Left lobe of liver (tissue), 2 donors: ENCODE data around the gene FOXK1. TPM values are rescaled to one million over a fixed set of nuclear protein-coding genes. Genes with fewer than 3 reads are reported as not detected.

ENCODE experiments used
- ATAC-seq: fragments of 200-7000 bp; cut with Tn5 transposase; one replicate; pipeline ENCODE4 v1.9.1; 2020; ENCODE audit warnings: mild to moderate bottlenecking, moderate library complexity
- DNase-seq: peaks from one replicate; pipeline ENCODE4 v3.0.0-alpha.2; 2020; ENCODE audit warnings: low spot score
- total RNA-seq: library from RNA; stranded (reverse); gene quantifications from one replicate; pipeline ENCODE4 v1.2.1, GENCODE V29; 2021
- donor health status: DM: no; HTN: no; CAD: no; lungs with moderate emphysema.
- donor health status: DM: no; HTN: yes; CAD: no.

FOXK1 gene
- total RNA-seq, 1 donor from 2014 or later: 8.4 TPM

DNA sequence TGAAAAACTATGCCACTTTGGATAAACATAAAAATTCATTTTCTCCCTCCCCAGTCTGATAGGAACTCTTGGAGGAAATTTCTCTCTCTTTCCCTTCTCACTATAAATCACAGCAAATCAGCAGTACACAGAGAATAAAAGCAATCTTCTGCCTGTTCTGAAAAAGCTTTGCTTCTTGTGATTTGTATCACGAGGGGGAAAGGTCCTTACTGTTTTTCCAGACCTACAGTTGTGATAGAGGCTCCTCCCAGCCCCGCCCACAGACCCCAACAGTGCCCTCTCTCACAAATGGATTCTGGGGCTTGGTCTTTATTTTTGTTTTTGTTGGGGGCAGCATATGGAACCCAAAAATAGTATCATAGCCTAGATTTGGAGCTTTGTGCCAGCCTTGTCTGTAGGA lies 12.2 kb downstream of the FOXK1 start:
- no peak for DNase-seq
- ATAC-seq: no peak

- DNase-seq (no peak), ATAC-seq (no peak)
These were observed 16.7 kb downstream of the FOXK1 start for GRCh38 chr7:4698707-4699275.

GRCh38 chr7:4699841-4700240 lies 17.7 kb downstream of the FOXK1 start:
- DNase-seq (no peak), ATAC-seq (no peak)

DNA sequence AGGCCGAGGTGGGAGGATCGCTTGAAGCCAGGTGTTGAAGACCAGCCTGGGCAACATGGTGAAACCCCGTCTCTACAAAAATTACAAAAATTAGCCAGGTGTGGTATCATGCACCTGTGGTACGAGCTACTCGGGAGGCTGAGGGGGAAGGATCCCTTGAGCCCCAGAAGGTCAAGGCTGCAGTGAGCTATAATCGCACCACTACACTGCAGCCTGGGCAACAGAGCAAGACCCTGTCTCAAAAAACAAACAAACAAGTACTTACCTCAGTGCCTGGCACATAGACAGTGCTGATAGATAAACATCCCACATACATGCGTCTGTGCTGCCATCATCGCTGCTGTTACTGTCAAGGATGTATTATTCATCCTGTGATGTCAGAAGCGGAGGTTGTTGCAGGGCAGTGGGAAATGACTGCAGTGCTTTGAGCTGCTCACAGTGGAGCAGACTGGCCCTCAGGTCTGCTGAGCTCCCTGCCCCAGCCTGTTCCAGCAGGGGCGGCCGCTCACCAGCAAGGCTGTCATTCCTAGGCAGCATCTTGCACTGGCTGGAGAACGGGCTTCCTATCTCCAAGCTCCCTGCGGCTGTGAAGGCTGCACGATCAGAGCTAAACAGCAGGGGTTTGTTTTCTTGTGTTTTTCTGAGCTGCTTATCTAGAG lies 18.6 kb downstream of the FOXK1 start:
- ATAC-seq (peak; percentile 11), DNase-seq (no peak)

DNA sequence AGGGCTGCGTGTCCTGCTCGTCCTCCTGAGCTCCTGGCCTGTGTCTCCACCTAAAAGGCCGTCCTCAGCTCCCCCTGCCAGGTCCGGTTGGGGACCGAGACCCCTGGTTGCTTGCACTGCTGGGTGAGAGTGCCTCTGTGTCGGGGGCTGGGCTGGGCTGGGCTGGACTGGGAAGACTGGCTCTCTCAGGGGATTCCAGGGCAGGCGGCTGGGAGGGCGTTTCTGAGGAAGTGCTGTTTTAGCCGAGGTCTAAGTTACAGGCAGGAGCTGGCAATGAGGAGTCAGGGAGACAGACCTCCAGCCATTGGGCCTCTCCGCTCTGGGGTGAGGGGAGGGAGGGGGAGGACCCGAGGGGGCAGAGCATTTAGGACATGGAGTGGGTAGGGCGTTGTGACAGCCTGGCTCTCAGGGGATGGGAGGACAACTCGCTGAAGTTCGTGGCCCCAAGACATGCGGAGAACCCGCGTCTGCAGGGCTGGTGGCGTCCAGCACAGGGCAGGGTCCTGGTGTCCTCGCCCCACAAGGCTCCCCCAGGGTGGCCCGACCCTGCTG lies 20.9 kb downstream of the FOXK1 start:
- ATAC-seq: no peak
- no peak for DNase-seq

DNA sequence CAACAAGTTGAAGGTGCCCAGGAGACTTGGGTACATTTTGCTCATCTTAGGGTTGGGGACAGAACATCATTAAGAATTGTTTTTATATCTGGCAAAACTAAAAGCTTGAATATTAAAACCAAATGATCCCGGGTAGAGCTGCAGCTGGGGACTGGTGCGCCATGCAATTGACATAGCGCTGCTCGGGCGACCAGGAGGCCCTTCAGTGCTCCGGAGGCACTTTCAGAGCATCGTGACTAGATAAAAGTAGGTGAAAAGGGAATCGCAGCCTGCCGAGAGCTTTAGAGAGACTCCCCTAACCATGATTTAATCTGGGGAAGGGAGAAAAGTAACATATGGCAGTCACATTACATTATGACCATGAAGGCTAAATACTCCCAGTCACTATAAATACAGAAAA lies 21.4 kb downstream of the FOXK1 start:
- no peak for ATAC-seq
- DNase-seq: no peak

DNA sequence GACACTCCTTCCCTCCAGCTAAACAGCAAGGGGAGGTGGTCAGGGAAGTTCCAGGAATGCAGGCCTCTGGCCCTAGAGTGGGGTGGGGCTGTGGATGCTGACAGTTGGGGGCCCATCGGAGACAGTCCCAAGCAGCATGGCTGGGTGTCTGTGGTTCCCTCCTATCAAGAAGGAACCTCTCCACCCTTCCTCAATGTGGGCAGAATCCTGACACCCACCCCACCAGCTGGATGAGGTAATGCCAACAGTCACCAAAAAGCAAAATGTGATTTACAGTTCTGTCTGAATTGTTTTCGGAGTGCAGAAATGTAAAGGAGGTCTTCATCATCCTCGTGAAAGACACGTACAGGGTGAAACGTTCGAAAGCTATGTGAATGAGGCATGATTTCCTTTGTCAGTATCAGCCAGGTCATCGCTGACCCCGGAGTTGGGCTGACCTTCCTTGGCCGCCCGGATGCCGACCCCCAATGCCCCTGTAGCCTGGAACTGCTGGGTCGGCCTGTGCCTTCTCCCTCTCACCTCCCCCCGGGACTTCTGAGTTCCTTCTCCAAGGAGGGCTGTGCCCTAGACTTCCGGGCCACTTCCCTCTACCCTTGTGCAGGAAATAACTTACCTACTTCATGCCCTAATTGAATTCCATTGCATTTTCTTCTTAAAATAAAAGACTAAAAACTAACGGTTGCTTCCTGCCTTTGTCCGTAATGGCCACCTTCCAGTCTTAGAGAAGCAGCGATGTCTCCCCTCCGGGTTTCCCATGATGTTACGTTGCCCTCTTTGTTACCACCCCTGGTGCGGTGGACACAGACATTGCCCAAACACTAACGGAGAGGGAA lies 24.5 kb downstream of the FOXK1 start:
- ATAC-seq: no peak
- DNase-seq: no peak

- DNase-seq (no peak), ATAC-seq (no peak)
These were observed 25.2 kb downstream of the FOXK1 start for GRCh38 chr7:4707217-4707741.

DNA sequence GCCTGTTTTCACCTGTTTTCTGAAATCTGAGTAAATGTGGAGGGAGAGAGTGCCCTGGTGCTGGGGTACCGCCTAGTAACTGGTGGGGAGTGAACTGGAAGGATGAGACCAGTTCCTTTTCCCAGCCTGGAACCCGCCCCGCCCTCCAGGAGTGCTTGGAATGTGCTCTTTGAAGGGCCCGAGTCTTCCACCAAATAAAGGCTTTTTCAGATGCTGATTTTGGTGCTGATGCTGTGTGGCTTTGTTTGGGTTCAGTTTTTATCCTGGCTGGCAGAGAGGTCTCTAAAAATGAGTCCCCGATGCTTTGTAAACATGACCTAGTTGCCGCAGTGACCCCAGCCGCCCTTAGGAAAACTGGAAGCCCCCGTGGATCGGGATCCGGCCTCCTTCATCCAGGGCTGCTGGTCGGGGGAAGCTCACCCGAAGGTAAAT lies 25.9 kb downstream of the FOXK1 start:
- DNase-seq: no peak
- ATAC-seq: no peak

- DNase-seq: no peak
- ATAC-seq: no peak
These were observed 27.1 kb downstream of the FOXK1 start for GRCh38 chr7:4709187-4709586.

- no peak for DNase-seq
- ATAC-seq: no peak
These were observed 29.0 kb downstream of the FOXK1 start for GRCh38 chr7:4711093-4711492.

- DNase-seq: no peak
- no peak for ATAC-seq
These were observed 29.5 kb downstream of the FOXK1 start for GRCh38 chr7:4711634-4712033.

- ATAC-seq (peak; percentile 72), DNase-seq (no peak)
These were observed 30.4 kb downstream of the FOXK1 start for GRCh38 chr7:4712281-4713182.

DNA sequence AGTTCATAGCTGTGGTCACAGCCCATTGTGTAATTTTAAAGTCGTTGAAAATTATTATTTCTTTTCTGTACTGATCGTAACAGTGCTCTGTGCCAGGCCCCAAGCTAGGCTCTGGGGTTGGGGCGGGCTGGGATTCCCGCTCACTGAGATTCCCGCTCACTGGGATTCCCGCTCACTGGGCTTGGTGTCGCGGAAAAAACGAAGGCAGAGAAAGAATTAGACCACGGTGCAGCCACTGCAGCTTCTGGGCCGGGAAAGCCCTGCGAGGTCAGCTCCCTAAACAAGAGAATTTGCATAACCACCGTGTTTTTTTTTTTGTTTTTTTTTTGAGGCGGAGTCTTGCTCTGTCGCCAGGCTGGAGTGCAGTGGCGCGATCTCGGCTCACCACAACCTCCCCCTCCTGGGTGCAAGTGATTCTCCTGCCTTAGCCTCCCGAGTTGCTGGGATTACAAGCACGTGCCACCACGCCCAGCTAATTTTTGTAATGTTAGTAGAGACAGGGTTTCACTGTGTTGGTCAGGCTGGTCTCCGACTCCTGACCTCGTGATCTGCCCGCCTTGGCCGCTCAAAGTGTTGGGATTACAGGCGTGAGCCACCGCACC lies 31.2 kb downstream of the FOXK1 start:
- no peak for ATAC-seq
- no peak for DNase-seq

- DNase-seq (no peak), ATAC-seq (no peak)
These were observed 32.1 kb downstream of the FOXK1 start for GRCh38 chr7:4714161-4714700.

DNA sequence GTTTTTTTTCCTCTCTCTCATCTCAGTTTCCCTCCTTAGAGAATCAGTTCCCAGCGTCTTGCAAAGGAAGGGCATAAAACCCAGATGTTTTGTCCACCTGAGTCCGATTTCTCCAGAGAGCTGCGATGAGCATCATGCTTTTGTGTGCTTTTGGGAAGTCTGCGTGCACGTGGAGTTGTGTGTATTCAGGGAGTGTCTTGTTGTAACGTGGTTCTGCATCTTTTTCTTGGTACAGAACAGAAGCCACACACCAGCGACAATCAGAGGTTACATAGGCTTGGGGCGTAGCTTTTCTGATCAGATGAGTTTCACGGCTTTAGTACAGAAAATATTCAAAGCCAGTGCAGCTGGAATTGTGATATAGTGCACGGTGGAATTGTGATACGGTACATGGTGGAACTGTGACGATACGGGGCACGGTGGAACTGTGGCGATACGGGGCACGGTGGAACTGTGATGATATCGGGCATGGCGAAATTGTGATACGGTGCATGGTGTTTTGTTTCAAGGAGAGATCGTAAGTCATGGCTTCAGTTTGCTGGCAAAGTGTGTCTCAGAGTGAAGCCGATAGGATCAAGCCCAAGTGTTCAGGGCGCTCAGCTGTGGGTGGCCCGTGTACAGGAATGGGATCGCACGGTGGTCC lies 32.8 kb downstream of the FOXK1 start:
- ATAC-seq (no peak), DNase-seq (no peak)

DNA sequence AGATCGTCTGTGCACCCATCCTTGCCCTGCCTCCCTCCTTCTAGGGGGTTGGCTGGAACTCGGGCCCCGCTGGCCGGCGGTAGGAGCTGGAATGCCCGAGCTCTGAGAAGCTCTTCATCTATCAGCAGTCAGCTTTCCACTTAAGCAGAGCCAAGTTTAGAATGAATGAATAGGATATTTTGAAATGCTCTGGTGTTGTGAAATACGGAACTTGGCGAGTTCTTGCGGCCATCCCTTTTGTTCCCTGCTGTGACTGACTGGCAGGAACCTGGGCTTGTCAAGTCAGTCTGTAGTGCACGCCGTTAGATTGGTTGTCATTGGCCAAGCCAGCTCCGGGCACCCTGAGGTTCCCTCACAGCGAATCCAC lies 33.3 kb downstream of the FOXK1 start:
- peak; percentile 77 for DNase-seq

GRCh38 chr7:4716946-4717795 lies 35.1 kb downstream of the FOXK1 start:
- DNase-seq (no peak), ATAC-seq (no peak)

More for the DNA sequence above, 33.3 kb downstream of the FOXK1 start:
- ATAC-seq: peak; percentile 85
